ENCODE measurements around the gene GAS2L1.

Gene GAS2L1

DNA sequence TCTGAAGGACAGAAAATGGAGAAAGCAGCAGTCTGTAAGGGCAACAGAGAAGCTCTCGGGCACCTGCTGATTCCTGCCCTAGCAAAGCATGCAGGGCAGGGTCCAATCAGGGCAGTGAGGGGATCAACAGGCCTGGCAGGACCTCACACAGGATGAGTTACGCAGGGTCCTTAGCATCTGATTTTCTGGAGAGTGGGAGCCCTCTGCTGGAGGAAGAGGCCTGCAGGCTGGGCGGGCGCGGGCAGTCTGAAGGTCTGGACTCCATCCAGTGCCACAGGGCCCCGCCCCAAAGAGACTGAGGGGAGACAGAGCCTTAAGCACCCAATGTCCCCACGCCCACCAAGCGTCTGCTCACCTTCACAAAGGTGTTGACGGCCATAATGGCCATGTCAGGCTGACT is 53.0 kb downstream of the GAS2L1 start:
- in situ Hi-C loops (cut with HindIII; ENCODE audit: low pct_ligation_motif_present, low sequenced_read_pairs), result no loop called here
- peak; percentile 53 for DNase-seq
- Histone ChIP-seq H3K36me3 (replicated peaks) (peaks cover 20% of the 10 kb centered on the region), H3K27ac (no peak overlapping the region), H3K4me3 (ENCODE audit: low read depth, low read length) (no peak overlapping the region), H3K27me3 (replicated peaks) (no peaks in the 10 kb centered on the region)
- TF ChIP-seq, protein P1, sequence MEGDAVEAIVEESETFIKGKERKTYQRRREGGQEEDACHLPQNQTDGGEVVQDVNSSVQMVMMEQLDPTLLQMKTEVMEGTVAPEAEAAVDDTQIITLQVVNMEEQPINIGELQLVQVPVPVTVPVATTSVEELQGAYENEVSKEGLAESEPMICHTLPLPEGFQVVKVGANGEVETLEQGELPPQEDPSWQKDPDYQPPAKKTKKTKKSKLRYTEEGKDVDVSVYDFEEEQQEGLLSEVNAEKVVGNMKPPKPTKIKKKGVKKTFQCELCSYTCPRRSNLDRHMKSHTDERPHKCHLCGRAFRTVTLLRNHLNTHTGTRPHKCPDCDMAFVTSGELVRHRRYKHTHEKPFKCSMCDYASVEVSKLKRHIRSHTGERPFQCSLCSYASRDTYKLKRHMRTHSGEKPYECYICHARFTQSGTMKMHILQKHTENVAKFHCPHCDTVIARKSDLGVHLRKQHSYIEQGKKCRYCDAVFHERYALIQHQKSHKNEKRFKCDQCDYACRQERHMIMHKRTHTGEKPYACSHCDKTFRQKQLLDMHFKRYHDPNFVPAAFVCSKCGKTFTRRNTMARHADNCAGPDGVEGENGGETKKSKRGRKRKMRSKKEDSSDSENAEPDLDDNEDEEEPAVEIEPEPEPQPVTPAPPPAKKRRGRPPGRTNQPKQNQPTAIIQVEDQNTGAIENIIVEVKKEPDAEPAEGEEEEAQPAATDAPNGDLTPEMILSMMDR (IDR thresholded peaks at IDR 0.05; ENCODE audit: low read depth, low read length, missing control alignments), result peak; percentile 90

All from brain microvascular endothelial cell (primary cell).